Measurements from ENCODE around the gene SEMA6D.

SEMA6D gene

DNA sequence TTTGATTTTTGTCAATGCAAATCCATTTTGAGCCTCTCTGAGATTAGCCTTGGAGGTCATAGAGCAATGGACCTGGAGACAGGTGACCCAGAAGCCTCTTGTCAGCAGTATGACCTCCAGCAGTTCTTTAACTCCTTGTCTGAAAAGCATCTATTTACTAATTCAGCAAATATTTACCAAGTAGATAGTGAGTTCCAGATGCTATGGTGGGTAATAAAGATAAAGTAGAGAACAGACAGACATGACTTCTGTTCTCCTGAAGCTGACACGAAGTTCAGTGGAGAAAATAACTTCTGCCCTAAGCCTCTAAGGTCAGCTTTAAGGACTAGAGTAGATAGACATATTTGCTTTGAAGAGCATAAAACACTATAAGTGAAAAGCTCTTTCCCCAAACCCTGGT is 26.6 kb downstream of the SEMA6D start:
- no peak for DNase-seq (ENCODE audit: low read depth)

DNA sequence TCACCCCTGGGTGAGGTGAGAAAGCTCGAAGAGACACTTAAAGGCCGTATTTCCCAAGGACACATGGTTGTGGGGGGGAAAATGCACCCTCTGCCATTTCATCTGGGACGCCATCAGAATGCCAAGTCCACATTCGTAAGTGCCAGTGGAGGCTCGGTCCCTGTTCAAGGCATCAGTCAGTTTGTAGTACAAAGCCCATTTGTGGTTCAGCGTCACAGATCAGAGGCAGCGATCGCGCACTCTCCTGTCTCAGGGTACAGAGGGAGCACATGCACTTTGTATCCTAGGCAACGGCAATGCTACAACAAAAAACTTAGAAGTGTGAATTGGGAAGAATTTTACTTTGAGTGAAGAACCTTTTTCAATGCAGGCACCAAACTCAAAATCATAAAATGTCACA is 27.2 kb downstream of the SEMA6D start:
- DNase-seq (ENCODE audit: low read depth), result no peak

GRCh38 chr15:47744973-47745372 is 27.7 kb downstream of the SEMA6D start:
- no peak for DNase-seq (ENCODE audit: low read depth)

- no peak for DNase-seq (ENCODE audit: low read depth)
Measured at GRCh38 chr15:47746516-47746915, 29.2 kb downstream of the SEMA6D start.

- no peak for DNase-seq (ENCODE audit: low read depth)
Measured at GRCh38 chr15:47750030-47750739, 32.9 kb downstream of the SEMA6D start.

- no peak for DNase-seq (ENCODE audit: low read depth)
Measured at GRCh38 chr15:47750740-47751262, 33.5 kb downstream of the SEMA6D start.

- no peak for DNase-seq (ENCODE audit: low read depth)
Measured at GRCh38 chr15:47753591-47753990, 36.3 kb downstream of the SEMA6D start.

- no peak for DNase-seq (ENCODE audit: low read depth)
Measured at GRCh38 chr15:47754312-47754711, 37.0 kb downstream of the SEMA6D start.

DNA sequence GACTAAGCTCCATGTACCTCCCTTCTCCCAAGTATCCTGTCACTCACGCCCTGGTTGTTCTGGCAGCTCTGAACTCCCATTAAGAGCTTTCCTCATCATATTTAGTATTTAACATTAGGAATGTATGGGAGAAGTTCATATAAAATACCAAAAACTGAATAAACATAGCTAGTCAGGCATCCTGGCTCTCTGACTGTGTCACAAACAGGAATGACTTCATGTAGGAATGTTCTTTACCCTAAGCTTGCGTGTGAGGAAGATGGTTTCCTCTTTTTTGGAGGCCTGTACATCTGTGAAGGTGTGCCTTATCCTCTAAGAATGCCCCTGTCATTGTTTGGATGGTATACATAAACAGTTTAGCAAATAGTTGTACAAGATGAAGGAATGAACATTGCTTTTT is 38.6 kb downstream of the SEMA6D start:
- no peak for DNase-seq (ENCODE audit: low read depth)

GRCh38 chr15:47756872-47757271 is 39.6 kb downstream of the SEMA6D start:
- DNase-seq (ENCODE audit: low read depth), result no peak

- no peak for DNase-seq (ENCODE audit: low read depth)
Measured at GRCh38 chr15:47757331-47757730, 40.0 kb downstream of the SEMA6D start.

GRCh38 chr15:47762621-47763020 is 45.3 kb downstream of the SEMA6D start:
- DNase-seq (ENCODE audit: low read depth), result no peak

DNA sequence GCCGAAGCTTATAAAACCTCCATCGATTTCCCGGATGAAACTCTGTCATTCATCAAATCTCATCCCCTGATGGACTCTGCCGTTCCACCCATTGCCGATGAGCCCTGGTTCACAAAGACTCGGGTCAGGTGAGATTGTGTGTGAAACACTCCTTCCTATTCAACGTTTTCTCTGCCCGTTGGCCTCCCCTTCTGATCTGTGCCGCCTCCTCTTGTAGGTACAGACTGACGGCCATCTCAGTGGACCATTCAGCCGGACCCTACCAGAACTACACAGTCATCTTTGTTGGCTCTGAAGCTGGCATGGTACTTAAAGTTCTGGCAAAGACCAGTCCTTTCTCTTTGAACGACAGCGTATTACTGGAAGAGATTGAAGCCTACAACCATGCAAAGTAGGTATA is 47.4 kb downstream of the SEMA6D start:
- DNase-seq (ENCODE audit: low read depth), result no peak

DNA sequence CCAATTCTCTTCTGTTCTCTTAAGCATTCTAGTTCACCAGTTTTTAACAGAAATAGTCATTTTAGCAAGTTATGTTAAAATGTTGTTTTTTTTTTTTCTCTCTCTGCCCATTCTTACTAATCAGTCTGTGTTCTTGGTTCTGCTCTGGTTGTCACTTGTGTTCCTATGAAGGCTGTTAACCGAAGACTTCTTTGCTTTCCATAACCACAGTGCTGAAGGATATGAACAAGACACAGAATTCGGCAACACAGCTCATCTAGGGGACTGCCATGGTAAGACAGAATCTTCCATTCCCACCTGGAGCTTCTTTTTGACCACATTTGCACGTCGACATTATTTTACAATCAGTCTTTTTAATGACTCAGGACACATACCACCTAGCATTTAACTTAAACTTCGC is 49.1 kb downstream of the SEMA6D start:
- no peak for DNase-seq (ENCODE audit: low read depth)

- DNase-seq (ENCODE audit: low read depth), result no peak
Measured at GRCh38 chr15:47767035-47767434, 49.7 kb downstream of the SEMA6D start.

DNA sequence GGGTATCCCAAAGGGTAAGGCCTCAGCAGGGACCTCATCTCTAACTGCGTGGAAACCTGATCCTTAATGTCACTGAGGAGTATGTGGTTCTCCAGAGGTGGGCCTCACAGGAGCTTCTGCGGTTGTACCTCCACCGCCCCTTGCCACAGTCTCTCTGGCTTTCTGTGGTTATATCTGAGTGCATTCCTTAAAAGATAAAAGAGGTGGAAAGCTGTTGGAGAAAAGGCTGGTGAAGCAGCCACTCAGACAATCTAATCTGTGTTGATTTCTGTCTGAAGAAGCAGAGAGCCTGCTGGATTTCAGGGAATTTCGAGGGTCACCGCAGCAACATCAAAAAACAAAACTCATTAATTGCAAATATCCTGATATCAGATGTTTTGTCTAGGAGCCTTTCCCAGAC is 51.4 kb downstream of the SEMA6D start:
- DNase-seq (ENCODE audit: low read depth), result no peak

DNA sequence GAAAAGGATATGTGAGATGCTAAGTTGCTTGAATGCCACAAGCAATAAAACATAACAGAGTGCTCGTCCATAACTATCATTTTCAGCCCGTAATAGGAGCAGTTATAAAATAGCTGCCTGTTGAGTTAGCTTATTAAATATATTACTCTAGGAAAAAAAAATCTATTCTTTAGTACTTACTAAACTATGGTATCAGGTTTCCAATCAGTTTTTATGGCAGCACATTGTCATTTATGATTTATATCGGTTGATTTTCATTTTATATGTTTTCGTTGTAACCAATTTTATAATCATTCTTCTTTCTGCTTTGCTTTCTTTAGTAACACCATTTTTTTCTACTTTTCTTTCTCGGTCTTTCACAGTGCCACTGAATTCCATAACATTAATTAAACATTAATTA is 51.9 kb downstream of the SEMA6D start:
- no peak for DNase-seq (ENCODE audit: low read depth)

DNA sequence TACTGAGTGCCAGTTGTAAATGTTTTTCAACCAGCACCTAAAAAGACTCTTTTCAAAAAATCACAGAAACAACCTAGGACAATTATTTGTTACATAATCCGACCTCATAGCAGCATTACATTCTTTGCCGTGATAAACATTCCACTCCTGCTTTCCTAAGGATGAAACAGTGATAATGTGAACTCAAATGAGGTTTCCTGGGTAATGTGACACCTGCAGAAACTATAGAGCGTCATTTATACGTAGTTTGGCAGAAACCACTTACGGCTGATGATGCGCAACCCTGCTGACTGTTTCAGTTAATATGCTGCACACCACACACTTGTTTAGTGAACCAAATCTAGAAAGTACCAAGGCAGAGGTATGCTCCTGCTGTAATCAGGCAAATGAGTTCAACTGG is 55.8 kb downstream of the SEMA6D start:
- DNase-seq (ENCODE audit: low read depth), result no peak

DNA sequence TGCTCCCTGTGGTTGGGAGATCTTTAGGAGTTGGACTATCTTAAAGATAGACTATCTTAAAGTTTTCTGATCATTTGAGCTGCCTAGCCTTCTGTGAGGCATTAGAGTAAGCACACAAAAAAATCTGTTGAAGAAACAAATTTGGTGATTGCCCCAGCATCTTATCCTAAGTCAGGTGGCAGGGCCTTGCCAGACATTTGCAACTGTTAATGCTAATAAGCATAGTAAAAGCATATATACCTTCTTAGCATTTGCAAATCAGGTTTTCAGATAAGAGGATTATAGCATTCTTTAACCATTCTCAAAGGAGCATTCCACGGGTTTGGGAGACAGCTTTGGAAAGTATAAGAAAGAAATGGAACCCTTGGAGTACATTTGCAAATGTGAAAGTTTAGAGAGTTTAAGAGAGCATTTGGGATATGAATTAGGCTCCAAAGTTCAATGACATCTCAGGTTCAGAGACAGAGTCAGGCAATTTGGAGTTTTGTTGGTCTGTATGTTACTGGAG is 61.0 kb downstream of the SEMA6D start:
- no peak for DNase-seq (ENCODE audit: low read depth)

DNA sequence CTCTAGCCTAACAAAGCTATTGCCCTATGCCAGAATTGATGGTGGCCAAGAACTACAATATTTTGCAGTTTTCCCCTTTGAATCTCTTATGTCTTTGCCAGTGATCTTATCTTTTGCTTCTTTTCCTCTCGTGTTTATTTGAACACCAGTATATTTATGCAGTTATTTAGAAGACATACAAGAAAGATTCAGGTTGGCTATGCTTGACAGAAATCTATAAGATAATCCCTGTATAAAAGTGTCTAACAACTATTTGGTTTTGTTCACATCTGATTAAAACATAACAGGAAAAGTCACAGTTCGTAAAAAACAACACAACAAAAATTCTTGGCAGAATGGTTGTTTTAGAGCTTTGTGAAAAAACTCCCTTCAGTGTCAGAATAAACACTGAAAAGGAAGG is 63.7 kb downstream of the SEMA6D start:
- DNase-seq (ENCODE audit: low read depth), result no peak

DNA sequence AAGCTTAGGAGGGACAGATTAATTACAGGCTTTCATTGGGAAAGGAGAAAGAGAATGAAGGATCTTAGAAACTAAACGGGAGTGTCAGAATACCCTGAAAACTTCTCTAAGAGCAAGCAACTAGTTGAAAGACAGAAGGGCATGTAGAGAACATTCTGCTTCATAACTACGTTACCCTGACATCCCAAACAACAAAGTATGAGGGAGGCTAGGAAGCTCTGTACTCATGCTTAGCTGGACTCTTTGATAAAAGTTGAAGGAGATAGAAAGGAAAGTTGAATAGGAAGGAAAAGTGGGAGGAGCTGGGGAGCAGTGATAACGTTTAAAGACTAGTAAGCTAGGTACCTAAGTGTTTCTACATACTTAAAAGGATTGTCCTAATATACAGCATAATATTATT is 64.2 kb downstream of the SEMA6D start:
- DNase-seq (ENCODE audit: low read depth), result no peak

DNA sequence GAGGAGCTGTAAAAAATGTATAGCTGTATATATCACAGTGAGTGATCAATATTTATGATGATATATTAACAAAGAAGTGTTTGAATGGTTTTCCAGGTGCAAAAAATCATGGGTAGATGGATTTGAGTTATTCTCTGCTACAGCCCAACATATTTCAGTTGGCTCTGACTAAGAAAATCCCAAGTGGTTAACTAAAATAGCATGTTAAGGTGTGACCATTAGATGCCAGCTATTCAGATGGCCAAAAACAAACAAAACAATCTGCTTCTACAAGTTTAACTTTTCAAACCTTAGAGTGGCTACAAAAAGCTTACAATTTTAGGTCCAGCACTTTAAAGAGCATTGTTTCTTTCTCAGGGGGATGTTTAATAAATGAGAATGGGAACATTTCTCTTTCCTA is 67.5 kb downstream of the SEMA6D start:
- DNase-seq (ENCODE audit: low read depth), result no peak

- DNase-seq (ENCODE audit: low read depth), result no peak
Measured at GRCh38 chr15:47786371-47786770, 69.1 kb downstream of the SEMA6D start.

DNA sequence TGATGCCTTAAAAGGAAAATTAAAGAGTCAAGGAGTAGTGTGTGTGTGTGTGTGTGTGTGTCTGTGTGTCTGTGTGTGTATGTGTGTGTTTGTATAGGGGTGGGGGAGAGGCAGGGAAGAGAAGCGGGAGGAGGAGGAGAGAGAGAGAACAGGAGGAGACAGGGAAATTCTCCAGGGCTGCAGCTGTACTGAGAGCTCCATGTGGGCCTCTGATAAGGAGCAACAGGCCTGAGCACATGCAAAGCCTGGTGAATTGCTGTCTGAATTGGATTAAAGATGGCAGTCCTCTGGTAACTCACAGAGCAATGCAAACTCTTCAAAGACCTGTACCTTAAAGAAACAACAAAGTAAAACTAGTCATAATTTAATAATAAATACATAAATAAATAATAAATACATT is 70.6 kb downstream of the SEMA6D start:
- no peak for DNase-seq (ENCODE audit: low read depth)
